GM18907 (cell line): ENCODE measurements around the gene IL17RC.
"Not testable (repeated sequence)": the region's sequence is repeated elsewhere in the genome, so short reads cannot be mapped to it uniquely, and the experiment has no call there.

Source experiments
- ATAC-seq: cut with Tn5 transposase; IDR thresholded peaks from one replicate; pipeline ENCODE4 v1.9.1; 2021; ENCODE audit warnings: mild to moderate bottlenecking, moderate library complexity; ENCODE audit not compliant: unreplicated experiment

Gene IL17RC

DNA sequence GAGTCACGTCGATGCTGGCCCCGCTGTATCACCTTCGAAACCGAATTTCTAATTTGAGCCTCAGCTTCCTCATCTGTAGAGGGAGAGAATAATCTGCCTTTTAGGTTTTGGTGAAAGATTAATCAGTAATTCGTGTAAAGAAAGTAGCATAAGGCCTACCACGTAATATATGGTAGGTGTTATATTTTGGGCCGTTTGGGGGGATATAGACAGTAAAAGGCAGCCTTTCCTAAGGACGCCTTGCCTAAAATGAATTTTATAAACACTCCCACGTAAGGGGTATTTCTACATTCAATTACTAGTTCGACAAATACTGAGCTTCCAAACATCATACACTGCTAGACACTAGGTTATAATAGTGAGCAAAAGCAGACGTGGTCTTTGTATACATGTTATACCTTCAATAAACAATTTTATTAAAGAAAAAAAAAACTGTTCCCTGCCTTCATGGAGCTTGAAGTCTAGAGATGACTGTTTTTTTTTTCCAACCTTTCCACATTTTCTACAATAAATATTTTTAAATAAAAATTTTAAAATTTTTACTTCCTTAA, 25.8 kb upstream of the IL17RC start:
- ATAC-seq, result no peak

GRCh38 chr3:9893739-9894138, 23.2 kb upstream of the IL17RC start:
- ATAC-seq, result no peak

- ATAC-seq, result not testable (repeated sequence)
These were observed 21.2 kb upstream of the IL17RC start for GRCh38 chr3:9895715-9896114.

GRCh38 chr3:9896755-9897407, 20.0 kb upstream of the IL17RC start:
- not testable (repeated sequence) for ATAC-seq

DNA sequence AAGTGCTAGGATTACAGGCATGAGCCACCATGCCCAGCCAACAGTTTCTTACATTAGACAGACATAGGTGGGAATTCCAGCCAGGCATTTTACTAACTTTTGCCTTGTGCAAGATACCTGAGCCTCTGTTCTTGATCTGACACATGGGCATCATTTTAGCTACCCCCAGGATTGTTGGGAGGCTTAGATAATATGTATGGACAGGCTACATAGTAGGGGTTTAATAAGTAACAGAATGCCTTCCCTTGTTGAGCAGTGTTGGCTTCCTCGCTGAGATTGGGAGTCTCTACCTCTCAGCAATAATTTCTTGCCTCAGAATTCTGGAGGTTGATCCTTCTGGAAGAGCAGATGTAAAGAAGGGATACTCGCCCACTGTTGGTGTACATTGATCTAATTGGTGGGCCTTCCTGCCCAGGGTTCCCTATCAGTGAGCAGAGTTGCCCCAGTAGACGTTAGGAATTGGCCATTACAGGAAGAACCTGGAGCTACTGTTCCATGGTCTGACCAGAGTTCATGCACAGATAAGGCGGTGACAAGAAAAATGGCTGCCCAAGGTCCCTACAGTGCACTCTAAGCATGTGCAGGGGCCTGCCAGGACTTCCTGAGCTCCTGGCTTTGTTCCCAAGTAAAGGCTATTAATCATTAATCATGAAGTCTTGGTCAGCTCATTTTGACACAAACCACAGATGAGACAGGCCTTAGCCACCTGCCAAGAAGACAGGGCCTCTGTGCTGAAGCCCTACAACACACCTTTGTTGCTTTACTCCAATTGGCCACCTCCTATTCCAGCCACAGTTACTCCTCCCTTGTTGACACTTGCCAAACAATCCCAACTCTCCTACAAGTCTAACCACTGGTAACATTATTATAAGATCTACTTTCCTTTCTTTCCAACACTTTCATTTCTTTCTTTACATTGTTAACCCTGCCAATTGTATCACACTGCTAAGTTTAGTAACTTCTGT, 19.2 kb upstream of the IL17RC start:
- ATAC-seq, result peak; percentile 56

DNA sequence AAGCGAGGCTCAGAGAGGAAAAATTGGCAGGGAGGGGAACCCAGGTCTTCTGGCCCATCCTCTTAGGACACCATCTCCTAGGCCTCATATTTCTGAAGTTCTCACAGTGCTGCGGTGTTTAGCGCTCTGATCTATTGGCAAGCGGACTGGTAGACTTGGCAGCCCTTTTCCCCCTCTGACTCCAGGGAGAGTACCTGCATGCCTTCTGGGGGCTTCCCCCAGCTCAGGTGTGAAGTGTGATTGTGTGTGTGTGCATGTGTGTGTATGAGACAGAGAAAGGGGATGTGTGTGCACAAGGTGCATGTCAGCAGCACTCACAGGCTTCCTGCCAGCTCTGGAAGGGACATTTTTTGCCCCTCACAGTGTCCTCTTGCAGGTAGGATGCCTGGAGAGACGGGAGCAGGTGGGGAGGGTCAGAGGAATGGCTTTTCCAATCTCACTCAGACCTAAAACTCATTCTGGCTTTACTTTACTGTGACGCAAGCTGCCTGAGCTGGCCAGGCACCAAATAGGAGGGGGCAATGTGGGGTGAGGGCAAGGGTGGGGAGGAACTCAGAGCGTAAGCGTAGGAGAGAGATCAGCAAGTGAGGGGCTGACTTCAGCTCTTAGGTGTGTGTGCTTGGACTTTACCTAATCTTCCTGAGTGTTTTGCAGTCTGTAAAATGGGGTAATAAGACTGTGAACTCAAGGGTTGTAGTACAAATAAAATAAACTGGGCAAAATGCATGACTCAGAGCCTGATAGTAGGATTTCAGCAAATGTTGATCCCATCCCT, 18.2 kb upstream of the IL17RC start:
- no peak for ATAC-seq

DNA sequence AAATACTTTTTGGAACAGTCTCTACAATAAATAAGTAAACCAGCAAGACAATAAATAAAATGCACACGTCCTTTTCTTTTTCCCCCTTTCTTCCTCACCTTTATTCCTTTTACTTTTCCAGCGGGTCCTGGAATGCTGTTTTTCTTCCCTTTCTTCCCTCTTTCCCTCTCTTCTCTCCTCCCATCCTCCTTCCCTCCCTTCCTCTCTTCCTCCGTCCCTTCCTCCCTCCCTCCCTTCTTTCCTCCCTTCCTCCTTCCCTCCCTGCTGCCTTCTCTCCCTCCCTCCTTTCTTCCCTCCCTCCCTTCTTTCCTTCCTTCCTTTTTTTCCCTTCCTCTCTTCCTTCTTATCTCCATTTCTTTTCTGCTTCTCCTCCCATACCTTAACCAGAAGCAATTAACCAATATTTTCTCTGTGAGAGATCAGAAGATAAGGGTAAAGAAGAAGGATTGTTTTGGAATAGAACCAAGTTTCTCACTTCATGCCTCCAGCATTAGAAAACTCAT, 17.6 kb upstream of the IL17RC start:
- no peak for ATAC-seq

DNA sequence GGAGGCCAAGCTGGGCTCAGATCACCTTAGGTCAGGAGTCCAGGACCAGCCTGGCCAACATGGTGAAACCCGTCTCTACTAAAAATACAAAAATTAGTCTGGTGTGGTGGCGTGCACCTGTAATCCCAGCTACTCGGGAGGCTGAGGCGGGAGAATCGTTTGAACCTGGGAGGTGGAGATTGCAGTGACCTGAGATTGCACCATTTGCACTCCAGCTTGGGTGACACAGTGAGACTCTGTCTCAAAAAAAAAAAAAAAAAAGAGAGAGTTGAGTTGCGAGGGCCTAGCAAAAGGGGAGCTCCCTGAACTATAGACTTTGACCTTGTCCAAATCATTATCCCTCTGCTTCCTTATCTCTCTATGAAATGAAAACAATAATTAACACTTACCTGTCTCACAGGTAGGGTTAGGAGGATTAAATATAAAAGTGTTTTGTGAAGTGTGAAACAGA, 15.9 kb upstream of the IL17RC start:
- ATAC-seq, result not testable (repeated sequence)

GRCh38 chr3:9901967-9902366, 14.9 kb upstream of the IL17RC start:
- ATAC-seq, result no peak

DNA sequence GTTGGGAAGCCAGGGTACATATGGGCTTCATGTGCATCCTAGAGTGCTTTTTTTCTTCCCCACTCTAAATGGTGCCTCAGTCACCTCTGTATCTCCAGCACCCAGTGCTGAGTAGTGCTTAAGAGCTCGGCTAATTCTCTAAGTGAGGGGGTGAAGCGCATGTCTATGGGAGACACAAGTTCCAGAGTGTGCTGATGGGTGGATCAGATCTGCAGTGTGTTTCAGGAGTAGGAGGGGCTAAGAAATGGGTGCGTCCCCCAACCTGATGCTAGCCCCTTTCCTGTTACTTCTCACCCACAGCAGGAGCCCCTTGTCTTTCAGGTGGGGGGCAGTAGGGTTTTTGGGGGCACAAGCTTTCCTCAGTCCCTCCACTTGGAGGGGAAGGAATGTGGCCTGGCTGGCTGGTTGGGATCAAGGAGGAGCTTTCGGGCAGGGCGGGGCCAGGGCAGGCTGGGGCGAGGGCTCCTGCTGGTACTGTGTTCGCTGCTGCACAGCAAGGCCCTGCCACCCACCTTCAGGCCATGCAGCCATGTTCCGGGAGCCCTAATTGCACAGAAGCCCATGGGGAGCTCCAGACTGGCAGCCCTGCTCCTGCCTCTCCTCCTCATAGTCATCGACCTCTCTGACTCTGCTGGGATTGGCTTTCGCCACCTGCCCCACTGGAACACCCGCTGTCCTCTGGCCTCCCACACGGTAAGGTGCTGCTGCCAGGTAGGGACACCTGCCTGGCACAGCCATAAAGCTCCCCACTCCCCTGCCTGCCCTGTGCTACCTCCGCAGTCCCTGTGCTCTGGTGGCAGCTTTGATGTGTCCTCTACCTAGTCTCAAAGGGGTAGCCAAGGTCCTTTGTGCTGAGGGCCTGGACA, 14.3 kb upstream of the IL17RC start, which contains the start of gene IL17RE:
TSS of gene IL17RE (plus strand) at position 477 of the 866 bp plus-strand sequence. CDS start at position 562, 85 bp downstream.
- no peak for ATAC-seq

DNA sequence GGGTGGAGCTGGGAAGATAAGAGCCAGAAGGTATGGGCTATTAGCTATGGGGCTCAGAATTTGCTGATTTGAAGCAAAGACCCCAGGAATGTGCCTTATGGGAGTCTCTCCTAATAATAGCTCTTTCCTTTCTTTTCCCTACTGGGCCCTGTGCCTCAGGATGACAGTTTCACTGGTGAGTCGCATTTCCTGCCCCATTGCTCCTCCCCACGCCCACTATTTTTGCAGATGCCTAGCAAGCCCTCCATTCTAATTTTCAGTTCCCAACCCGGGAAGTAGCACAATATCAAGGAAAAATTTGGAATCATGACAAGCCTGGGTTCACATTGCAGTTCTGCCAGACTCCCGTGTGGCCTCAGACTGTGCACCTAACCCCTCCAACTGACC, 13.7 kb upstream of the IL17RC start:
- ATAC-seq, result no peak

GRCh38 chr3:9903904-9904303, 13.0 kb upstream of the IL17RC start:
- no peak for ATAC-seq

GRCh38 chr3:9906480-9906879, 10.4 kb upstream of the IL17RC start:
- no peak for ATAC-seq

- no peak for ATAC-seq
These were observed 8.6 kb upstream of the IL17RC start for GRCh38 chr3:9908286-9908685.

- no peak for ATAC-seq
These were observed 7.5 kb upstream of the IL17RC start for GRCh38 chr3:9909221-9910013.

DNA sequence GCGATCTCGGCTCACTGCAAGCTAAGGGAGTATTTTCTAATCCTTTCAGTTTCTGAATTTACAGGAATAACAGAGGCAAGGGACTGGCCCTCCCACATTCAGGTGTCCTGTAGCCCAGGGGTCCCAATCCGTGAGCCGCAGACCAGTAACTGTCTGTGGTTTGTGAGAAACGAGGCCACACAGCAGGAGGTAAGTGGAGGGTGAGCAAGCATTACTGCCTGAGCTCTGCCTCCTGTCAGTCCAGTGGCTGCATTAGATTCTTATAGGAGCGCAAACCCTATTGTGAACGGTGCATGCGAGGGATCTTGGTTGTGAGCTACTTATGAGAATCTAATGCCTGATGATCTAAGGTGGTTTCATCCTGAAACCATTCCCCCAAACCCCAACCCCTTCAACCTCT, 5.0 kb upstream of the IL17RC start:
- no peak for ATAC-seq

DNA sequence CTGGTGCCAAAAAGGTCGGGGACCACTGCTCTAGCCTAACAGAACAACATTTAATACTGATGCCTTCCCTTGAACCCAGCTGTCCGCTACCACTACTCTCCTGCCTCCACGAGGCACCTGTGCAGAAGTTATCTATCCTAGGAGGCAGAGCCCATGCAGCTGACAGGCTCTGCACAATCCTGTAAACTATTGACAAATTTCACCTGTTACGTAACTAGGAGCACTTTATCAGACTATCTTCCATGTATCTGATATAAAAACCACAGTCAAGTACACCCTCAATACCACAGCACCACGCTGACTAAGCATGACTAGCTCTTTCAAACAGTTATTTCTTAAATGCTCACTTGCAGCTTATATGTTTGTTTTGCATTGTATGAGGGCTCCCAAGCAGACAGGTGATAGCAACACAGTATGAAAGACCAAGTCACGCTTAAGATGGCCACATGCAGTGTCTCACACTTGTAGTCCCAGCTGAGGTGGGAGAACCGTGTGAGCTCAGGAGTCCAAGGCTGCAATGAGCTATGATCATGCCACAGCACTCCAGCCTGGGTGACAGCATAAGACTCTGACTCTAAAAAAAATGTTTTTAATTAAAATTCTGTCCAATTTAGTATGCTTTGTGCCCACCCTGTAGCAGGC, 4.5 kb upstream of the IL17RC start:
- no peak for ATAC-seq

- no peak for ATAC-seq
These were observed 3.3 kb upstream of the IL17RC start for GRCh38 chr3:9913601-9914000.
